ENCODE data around the gene HEXD. TPM values are rescaled to one million over a fixed set of nuclear protein-coding genes. Genes with fewer than 3 reads are reported as not detected.
"Not testable (repeated sequence)": the region's sequence is repeated elsewhere in the genome, so short reads cannot be mapped to it uniquely, and the experiment has no call there.

The HEXD gene
- total RNA-seq, 1 experiment from 2014 or later, result 30.0 TPM

- Histone ChIP-seq H3K36me3 (ENCODE audit: low read depth) (no peaks in the 10 kb centered on the region), H3K79me2 (ENCODE audit: low read depth) (no peaks in the 10 kb centered on the region), H2AFZ (no peak overlapping the region), H4K20me1 (ENCODE audit: insufficient read depth) (no peaks in the 10 kb centered on the region), H3K9me3 (ENCODE audit: insufficient read depth, low read depth) (no peaks in the 10 kb centered on the region), H3K4me1 (replicated peaks; ENCODE audit: insufficient read depth) (no peaks in the 10 kb centered on the region), H3K9me2 (ENCODE audit: insufficient read depth) (no peaks in the 10 kb centered on the region), H3K27ac (no peak overlapping the region), H3K27me3 (ENCODE audit: insufficient read depth, low read depth) (peaks cover 3% of the 10 kb centered on the region; the same call in 1 of the 2 replicates), H3F3A (ENCODE audit: insufficient read depth, low read depth) (no peaks in the 10 kb centered on the region), H3K4me3 (no peak overlapping the region), H3K4me2 (no peak overlapping the region)
- TF ChIP-seq EZH2 (IDR thresholded peaks at IDR 0.05; ENCODE audit: low read depth), result no peak
- TF ChIP-seq, protein P1, sequence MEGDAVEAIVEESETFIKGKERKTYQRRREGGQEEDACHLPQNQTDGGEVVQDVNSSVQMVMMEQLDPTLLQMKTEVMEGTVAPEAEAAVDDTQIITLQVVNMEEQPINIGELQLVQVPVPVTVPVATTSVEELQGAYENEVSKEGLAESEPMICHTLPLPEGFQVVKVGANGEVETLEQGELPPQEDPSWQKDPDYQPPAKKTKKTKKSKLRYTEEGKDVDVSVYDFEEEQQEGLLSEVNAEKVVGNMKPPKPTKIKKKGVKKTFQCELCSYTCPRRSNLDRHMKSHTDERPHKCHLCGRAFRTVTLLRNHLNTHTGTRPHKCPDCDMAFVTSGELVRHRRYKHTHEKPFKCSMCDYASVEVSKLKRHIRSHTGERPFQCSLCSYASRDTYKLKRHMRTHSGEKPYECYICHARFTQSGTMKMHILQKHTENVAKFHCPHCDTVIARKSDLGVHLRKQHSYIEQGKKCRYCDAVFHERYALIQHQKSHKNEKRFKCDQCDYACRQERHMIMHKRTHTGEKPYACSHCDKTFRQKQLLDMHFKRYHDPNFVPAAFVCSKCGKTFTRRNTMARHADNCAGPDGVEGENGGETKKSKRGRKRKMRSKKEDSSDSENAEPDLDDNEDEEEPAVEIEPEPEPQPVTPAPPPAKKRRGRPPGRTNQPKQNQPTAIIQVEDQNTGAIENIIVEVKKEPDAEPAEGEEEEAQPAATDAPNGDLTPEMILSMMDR (conservative IDR thresholded peaks at IDR 0.05), result no peak
- BruUV-seq (replicated peaks), result no TSS peak
- intact Hi-C loops (cut with micrococcal nuclease; ENCODE audit: unreplicated experiment), result no loop called here
- POLR2A ChIA-PET (ENCODE audit: unreplicated experiment), result interaction anchor here (0.6 kb wide), 1 partner anchor 281 kb away, joined by 6 read pairs; no protein-coding TSS in a partner anchor
- no peak for DNase-seq
- CTCF ChIA-PET, result no interaction called here
Observed at GRCh38 chr17:82377924-82378740, 40.0 kb upstream of the HEXD start.

DNA sequence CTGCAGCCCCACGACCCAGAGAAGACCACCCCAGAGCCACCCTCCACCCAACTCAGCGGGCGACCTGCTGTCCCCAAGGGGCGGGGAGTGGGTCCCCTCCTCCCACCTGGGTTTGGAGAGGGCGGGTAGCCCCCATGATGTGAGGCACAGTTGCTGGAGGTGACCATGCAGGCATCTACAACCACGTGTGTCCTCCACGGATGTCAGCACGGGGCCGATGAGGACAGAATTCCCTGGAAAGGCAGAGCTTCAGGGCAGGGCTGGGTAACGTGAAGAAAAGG is 39.5 kb upstream of the HEXD start:
- ChIA-PET CTCF (no interaction called here), POLR2A (ENCODE audit: unreplicated experiment) (no interaction called here)
- Histone ChIP-seq H3K4me1 (replicated peaks; ENCODE audit: insufficient read depth) (no peaks in the 10 kb centered on the region), H3K27ac (no peak overlapping the region), H3F3A (ENCODE audit: insufficient read depth, low read depth) (no peaks in the 10 kb centered on the region), H3K27me3 (ENCODE audit: insufficient read depth, low read depth) (peaks cover 3% of the 10 kb centered on the region; the same call in 1 of the 2 replicates), H3K4me2 (no peak overlapping the region), H3K4me3 (no peak overlapping the region), H4K20me1 (ENCODE audit: insufficient read depth) (no peaks in the 10 kb centered on the region), H3K36me3 (ENCODE audit: low read depth) (no peaks in the 10 kb centered on the region), H3K79me2 (ENCODE audit: low read depth) (no peaks in the 10 kb centered on the region), H2AFZ (no peak overlapping the region), H3K9me2 (ENCODE audit: insufficient read depth) (no peaks in the 10 kb centered on the region), H3K9me3 (ENCODE audit: insufficient read depth, low read depth) (no peaks in the 10 kb centered on the region)
- BruUV-seq (replicated peaks), result no TSS peak
- no peak for DNase-seq
- intact Hi-C loops (cut with micrococcal nuclease; ENCODE audit: unreplicated experiment), result no loop called here
- TF ChIP-seq, protein P1 (conservative IDR thresholded peaks at IDR 0.05), result no peak
- no peak for TF ChIP-seq EZH2 (IDR thresholded peaks at IDR 0.05; ENCODE audit: low read depth)

- H3K4me1 ChIP-seq (replicated peaks; ENCODE audit: insufficient read depth), result no peaks in the 10 kb centered on the region; the same call in 1 of the 2 replicates
- TF ChIP-seq, protein P1 (conservative IDR thresholded peaks at IDR 0.05), result no peak
- TF ChIP-seq EZH2 (IDR thresholded peaks at IDR 0.05; ENCODE audit: low read depth), result no peak
- no peak for DNase-seq
- H4K20me1 ChIP-seq (ENCODE audit: insufficient read depth), result no peaks in the 10 kb centered on the region
- peaks cover 3% of the 10 kb centered on the region; the same call in 1 of the 2 replicates for H3K27me3 ChIP-seq (ENCODE audit: insufficient read depth, low read depth)
- CTCF ChIA-PET, result interaction anchor here (0.6 kb wide), 1 partner anchor 1962 kb away, joined by 4 read pairs; no protein-coding TSS in a partner anchor
- no peaks in the 10 kb centered on the region for H3K9me3 ChIP-seq (ENCODE audit: insufficient read depth, low read depth)
- POLR2A ChIA-PET (ENCODE audit: unreplicated experiment), result interaction anchor here (0.6 kb wide), 1 partner anchor 14 kb away, joined by 8 read pairs; no protein-coding TSS in a partner anchor
- H3F3A ChIP-seq (ENCODE audit: insufficient read depth, low read depth), result no peaks in the 10 kb centered on the region
- H2AFZ ChIP-seq, result no peak overlapping the region
- no peak overlapping the region for H3K4me2 ChIP-seq
- H3K27ac ChIP-seq, result no peak overlapping the region
- H3K9me2 ChIP-seq (ENCODE audit: insufficient read depth), result no peaks in the 10 kb centered on the region
- BruUV-seq (replicated peaks), result no TSS peak
- H3K4me3 ChIP-seq, result no peak overlapping the region
- H3K79me2 ChIP-seq (ENCODE audit: low read depth), result no peaks in the 10 kb centered on the region
- no peaks in the 10 kb centered on the region for H3K36me3 ChIP-seq (ENCODE audit: low read depth)
- intact Hi-C loops (cut with micrococcal nuclease; ENCODE audit: unreplicated experiment), result no loop called here
Observed at GRCh38 chr17:82380860-82381702, 37.1 kb upstream of the HEXD start.

DNA sequence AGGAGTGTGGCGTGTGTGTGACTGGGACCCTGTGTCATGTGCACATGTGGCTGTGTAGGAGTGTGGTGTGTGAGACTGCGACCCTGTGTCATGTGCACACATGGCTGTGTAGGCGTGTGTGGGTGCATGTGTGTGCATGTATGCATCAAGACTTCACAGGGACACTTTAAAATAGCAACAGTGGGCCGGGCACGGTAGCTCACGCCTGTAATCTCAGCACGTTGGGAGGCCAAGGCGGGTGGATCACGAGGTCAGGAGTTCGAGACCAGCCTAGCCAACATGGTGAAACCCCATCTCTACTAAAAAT is 36.5 kb upstream of the HEXD start:
- H3F3A ChIP-seq (ENCODE audit: insufficient read depth, low read depth); H3K4me1 ChIP-seq (replicated peaks; ENCODE audit: insufficient read depth); DNase-seq; H2AFZ ChIP-seq; H3K79me2 ChIP-seq (ENCODE audit: low read depth); H3K9me2 ChIP-seq (ENCODE audit: insufficient read depth); H3K36me3 ChIP-seq (ENCODE audit: low read depth); H3K27me3 ChIP-seq (ENCODE audit: insufficient read depth, low read depth); H3K4me3 ChIP-seq; intact Hi-C loops (cut with micrococcal nuclease; ENCODE audit: unreplicated experiment); H3K4me2 ChIP-seq; BruUV-seq (replicated peaks); H3K27ac ChIP-seq; H3K9me3 ChIP-seq (ENCODE audit: insufficient read depth, low read depth); H4K20me1 ChIP-seq (ENCODE audit: insufficient read depth): not testable (repeated sequence)
- CTCF ChIA-PET, result interaction anchor here (0.6 kb wide), 1 partner anchor 1963 kb away, joined by 4 read pairs; no protein-coding TSS in a partner anchor
- POLR2A ChIA-PET (ENCODE audit: unreplicated experiment), result interaction anchor here (0.6 kb wide), 1 partner anchor 15 kb away, joined by 8 read pairs; no protein-coding TSS in a partner anchor
